BLaER1 treated with 17β-estradiol and CSF1 and Interleukin-3, amounts not matched to agents 10 nM and 100 nM (cell line): ENCODE data around the gene NDUFA5.
A peak's percentile ranks its signal among the peaks of the same experiment; 100 is the strongest.
"Not testable (repeated sequence)": the region's sequence is repeated elsewhere in the genome, so short reads cannot be mapped to it uniquely, and the experiment has no call there.

Source experiments
- H3K27ac ChIP-seq, 11 experiments: shearing (Covaris generic); formaldehyde crosslinking; 2 replicates each; pipeline ENCODE4 v1.8.1; 2022
- H3K27me3 ChIP-seq, 11 experiments: shearing (Covaris generic); formaldehyde crosslinking; 2 replicates each; pipeline ENCODE4 v1.8.1; 2022
- H3K36me3 ChIP-seq, 11 experiments: shearing (Covaris generic); formaldehyde crosslinking; 2 replicates each; pipeline ENCODE4 v1.8.1; 2022
- H3K4me1 ChIP-seq, 10 experiments: shearing (Covaris generic); formaldehyde crosslinking; 2 replicates each; pipeline ENCODE4 v1.8.1; 2022
- H3K4me2 ChIP-seq, 11 experiments: shearing (Covaris generic); formaldehyde crosslinking; 2 replicates each; pipeline ENCODE4 v1.8.1; 2022
- H3K4me3 ChIP-seq, 10 experiments: shearing (Covaris generic); formaldehyde crosslinking; 2 replicates each; pipeline ENCODE4 v1.8.1; 2022
- H3K9ac ChIP-seq, 11 experiments: shearing (Covaris generic); formaldehyde crosslinking; 2 replicates each; pipeline ENCODE4 v1.8.1; 2022
- H3K9me3 ChIP-seq, 11 experiments: shearing (Covaris generic); formaldehyde crosslinking; replicated peaks in 1 of 11; 2 replicates each; pipeline ENCODE4 v1.8.1; 2022
- H4K20me1 ChIP-seq, 11 experiments: shearing (Covaris generic); formaldehyde crosslinking; 2 replicates each; pipeline ENCODE4 v1.8.1; 2022
- Cebpa-rat ChIP-seq, 11 experiments: shearing (Covaris generic); IDR thresholded peaks; 2 replicates each; pipeline ENCODE4 v1.8.1; 2022

NDUFA5 gene

DNA sequence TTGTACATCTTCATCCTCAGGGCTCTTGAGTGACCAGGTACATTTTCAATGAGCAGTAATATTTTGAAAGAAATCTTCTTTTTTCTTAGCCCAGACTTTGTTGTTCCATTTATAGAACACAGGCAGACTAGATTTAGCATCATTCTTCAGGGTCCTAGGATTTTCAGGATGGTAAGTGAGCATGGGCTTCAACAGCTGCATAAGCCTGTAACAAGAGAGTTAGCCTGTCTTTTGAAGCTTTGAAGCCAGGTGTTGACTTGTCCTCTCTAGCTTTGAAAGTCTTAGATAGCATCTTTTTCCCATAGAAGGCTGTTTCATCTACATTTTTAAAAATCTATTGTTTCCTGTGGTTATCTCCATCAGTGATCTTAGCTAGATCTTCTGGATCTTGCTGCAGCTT, 4.5 kb upstream of the NDUFA5 start:
- Histone ChIP-seq H3K27me3 (no peaks in the 10 kb centered on the region), H3K27ac (no peak overlapping the region), H3K4me2 (no peak overlapping the region), H3K9ac (no peak overlapping the region), H3K4me3 (no peak overlapping the region), H3K9me3 (no peaks in the 10 kb centered on the region), H3K36me3 (no peaks in the 10 kb centered on the region), H4K20me1 (no peaks in the 10 kb centered on the region), H3K4me1 (peaks cover 0 to 5% (median 0%) of the 10 kb centered on the region in 10 experiments; a peak in 5 of 20 replicates)
- TF ChIP-seq Cebpa-rat (IDR thresholded peaks at IDR 0.05) = no peak

DNA sequence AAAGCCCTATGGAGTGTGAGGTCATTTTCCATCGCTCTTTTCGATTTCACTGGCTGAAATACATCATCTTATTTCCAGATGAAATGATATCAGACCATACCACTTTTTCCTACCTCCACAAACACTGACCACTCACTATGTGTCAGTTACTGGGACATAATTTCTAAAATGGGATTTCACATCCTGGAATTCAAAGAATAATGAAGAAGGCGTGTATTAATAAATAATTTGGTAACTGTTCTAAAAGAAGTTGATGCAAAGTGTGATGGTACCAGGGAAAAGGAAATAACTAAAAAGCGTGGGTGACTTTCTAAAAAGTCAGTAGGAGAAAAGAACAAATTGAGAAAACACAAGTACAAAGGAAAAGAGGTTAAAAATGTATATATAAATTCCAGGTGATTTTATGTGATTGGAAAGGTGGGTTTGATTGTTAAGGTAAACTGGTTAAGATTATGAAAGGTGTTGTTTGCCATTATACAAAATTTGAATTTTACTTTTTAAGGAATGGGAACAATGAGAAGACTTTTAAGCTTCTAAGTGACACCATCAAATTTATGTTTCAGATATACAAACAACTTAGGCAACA, 764 bp upstream of the NDUFA5 start:
- Histone ChIP-seq H3K4me2 (peak overlapping the region; percentile 40 to 81 (median 64)), H3K27me3 (no peaks in the 10 kb centered on the region), H3K36me3 (peaks cover 18 to 33% (median 22%) of the 10 kb centered on the region in 11 experiments; a peak in 21 of 22 replicates), H3K9me3 (no peaks in the 10 kb centered on the region), H4K20me1 (peaks cover 0 to 18% (median under 1%) of the 10 kb centered on the region in 11 experiments; a peak in 6 of 22 replicates), H3K27ac (peak overlapping the region; percentile 18 to 93 (median 88); a peak in 19 of 22 replicates), H3K9ac (peak overlapping the region; percentile 85 to 93 (median 90); a peak in 21 of 22 replicates), H3K4me3 (peak overlapping the region; percentile 83 to 99 (median 92)), H3K4me1 (peaks cover 15 to 33% (median 25%) of the 10 kb centered on the region in 10 experiments)
- TF ChIP-seq Cebpa-rat (IDR thresholded peaks at IDR 0.05) = no peak

DNA sequence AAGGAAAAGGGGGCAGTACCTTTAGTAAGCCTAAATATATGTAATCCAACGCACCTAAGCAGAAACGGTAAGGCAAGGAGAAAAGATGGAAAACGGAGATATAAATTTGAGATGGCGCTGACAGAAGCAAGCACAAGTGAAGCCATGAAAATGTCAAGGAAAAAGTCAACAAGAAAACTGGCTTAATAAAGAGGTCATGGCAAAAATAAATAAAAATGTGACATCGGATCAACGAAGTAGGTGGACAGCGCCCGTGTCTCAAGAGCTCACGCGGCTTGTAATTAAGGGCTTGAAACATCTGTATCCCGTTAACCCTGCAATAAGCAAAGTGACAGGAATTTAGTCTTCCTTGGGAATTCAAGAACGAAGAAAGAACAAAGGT, 611 bp downstream of the NDUFA5 start:
- Histone ChIP-seq H3K4me3 (peak overlapping the region; percentile 83 to 99 (median 92)), H3K27me3 (no peaks in the 10 kb centered on the region), H3K36me3 (peaks cover 27 to 46% (median 35%) of the 10 kb centered on the region in 11 experiments), H4K20me1 (peaks cover 0 to 27% (median 3%) of the 10 kb centered on the region in 11 experiments; a peak in 7 of 22 replicates), H3K9ac (peak overlapping the region; percentile 85 to 93 (median 90)), H3K4me2 (peak overlapping the region; percentile 73 to 97 (median 88)), H3K4me1 (peaks cover 15 to 33% (median 25%) of the 10 kb centered on the region in 10 experiments), H3K9me3 (peaks cover 0 to 9% (median 0%) of the 10 kb centered on the region in 11 experiments; a peak in 4 of 22 replicates), H3K27ac (peak overlapping the region; percentile 82 to 93 (median 88))
- TF ChIP-seq Cebpa-rat (IDR thresholded peaks at IDR 0.05) = no peak

DNA sequence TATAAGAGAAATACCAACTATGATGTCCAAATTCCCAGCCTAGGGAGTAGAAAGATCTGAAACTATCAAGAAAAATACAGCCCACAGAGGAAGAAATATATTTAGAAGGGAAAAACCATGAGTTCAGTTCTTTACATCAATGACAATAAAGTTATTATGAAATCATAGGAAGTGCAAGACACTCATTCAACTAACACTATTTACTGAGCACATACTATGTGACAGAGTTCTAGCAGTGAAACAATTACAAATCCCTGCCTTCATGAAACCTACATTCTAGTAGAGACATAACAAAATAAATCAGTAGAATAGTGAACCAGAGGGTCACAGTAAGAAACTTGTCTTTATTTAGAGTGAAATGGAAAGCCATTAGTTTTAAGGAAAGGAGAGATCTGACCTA, 2.1 kb downstream of the NDUFA5 start:
- peak overlapping the region; percentile 73 to 97 (median 88); a peak in 20 of 22 replicates for H3K4me2 ChIP-seq
- H3K4me1 ChIP-seq = peaks cover 15 to 33% (median 25%) of the 10 kb centered on the region in 10 experiments
- H3K9ac ChIP-seq = no peak overlapping the region
- no peak overlapping the region for H3K27ac ChIP-seq
- H3K4me3 ChIP-seq = peak overlapping the region in 2 of 10 experiments; percentile 3 to 90; a peak in 1 of 20 replicates
- no peak for TF ChIP-seq Cebpa-rat (IDR thresholded peaks at IDR 0.05)
- H3K9me3 ChIP-seq = peaks cover 0 to 9% (median 0%) of the 10 kb centered on the region in 11 experiments; a peak in 4 of 22 replicates
- H3K36me3 ChIP-seq = peaks cover 35 to 61% (median 47%) of the 10 kb centered on the region in 11 experiments
- H4K20me1 ChIP-seq = peaks cover 0 to 37% (median 11%) of the 10 kb centered on the region in 11 experiments; a peak in 10 of 22 replicates
- H3K27me3 ChIP-seq = no peaks in the 10 kb centered on the region

DNA sequence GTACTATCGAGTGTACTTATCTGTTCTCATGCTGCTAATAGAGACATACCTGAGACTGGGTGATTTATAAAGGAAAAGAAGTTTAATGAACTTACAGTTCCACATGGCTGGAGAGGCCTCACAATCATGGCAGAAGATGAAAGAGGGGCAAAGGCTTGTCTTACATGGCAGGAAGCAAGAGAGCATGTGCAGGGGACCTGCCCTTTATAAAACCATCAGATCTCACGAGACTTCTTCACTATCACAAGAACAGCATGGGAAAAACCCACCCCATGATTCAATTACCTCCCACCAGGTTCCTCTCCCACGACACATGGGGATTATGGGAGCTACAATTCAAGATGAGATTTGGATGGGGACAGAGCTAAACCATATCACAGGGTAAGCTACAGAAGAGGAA, 4.5 kb downstream of the NDUFA5 start:
- Histone ChIP-seq H3K4me2 (no peak overlapping the region), H3K4me1 (peaks cover 15 to 30% (median 25%) of the 10 kb centered on the region in 10 experiments), H3K27ac (no peak overlapping the region), H3K4me3 (no peak overlapping the region), H3K9me3 (peaks cover 0 to 9% (median 0%) of the 10 kb centered on the region in 11 experiments; a peak in 4 of 22 replicates), H4K20me1 (peaks cover 3 to 50% (median 15%) of the 10 kb centered on the region in 11 experiments; a peak in 13 of 22 replicates), H3K36me3 (peaks cover 50 to 84% (median 67%) of the 10 kb centered on the region in 11 experiments), H3K27me3 (no peaks in the 10 kb centered on the region), H3K9ac (no peak overlapping the region)
- TF ChIP-seq Cebpa-rat (IDR thresholded peaks at IDR 0.05) = no peak

DNA sequence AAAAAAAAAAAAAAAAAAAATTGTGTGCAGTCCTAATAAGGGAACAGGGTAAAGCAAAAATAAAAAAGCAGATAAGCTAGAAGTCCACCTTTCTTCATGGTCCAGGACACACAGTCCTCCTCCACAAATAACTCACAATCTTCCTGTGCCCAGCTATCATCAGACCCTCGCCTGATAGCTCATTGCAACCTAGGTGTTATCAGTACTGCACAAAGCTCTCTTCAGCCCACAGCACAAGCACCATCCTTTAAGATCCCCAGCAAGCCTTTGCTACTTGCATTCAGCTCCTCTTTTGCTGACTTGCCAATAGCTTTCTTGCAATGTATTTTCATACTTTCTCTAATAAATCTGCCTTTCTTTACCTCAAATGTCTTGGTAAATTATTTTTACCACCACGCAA, 5.0 kb downstream of the NDUFA5 start:
- H3K9ac ChIP-seq = no peak overlapping the region
- H3K9me3 ChIP-seq = peaks cover 0 to 9% (median 0%) of the 10 kb centered on the region in 11 experiments; a peak in 4 of 22 replicates
- peaks cover 50 to 90% (median 73%) of the 10 kb centered on the region in 11 experiments for H3K36me3 ChIP-seq
- H3K27me3 ChIP-seq = no peaks in the 10 kb centered on the region
- H3K4me3 ChIP-seq = no peak overlapping the region
- peaks cover 3 to 51% (median 17%) of the 10 kb centered on the region in 11 experiments; a peak in 13 of 22 replicates for H4K20me1 ChIP-seq
- no peak for TF ChIP-seq Cebpa-rat (IDR thresholded peaks at IDR 0.05)
- H3K4me1 ChIP-seq = peaks cover 15 to 30% (median 25%) of the 10 kb centered on the region in 10 experiments
- H3K4me2 ChIP-seq = no peak overlapping the region
- H3K27ac ChIP-seq = no peak overlapping the region

DNA sequence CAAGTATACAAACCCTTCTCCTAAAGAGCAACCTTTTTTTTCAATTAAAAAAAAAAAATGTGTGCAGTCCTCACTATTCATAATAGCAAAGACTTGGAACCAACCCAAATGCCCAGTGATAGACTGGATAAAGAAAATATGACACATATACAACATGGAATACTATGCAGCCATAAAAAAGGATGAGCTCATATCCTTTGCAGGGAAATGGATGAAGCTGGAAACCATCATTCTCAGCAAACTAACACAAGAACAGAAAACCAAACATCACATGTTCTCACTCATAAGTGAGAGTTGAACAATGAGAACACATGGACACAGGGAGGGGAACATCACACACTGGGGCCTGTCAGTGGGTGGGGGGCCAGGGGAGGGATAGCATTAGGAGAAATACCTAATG, 5.5 kb downstream of the NDUFA5 start:
- H3K4me3 ChIP-seq, H3K27me3 ChIP-seq, H3K27ac ChIP-seq, H3K9me3 ChIP-seq, H3K4me2 ChIP-seq, H3K9ac ChIP-seq: not testable (repeated sequence)
- peaks cover 3 to 52% (median 17%) of the 10 kb centered on the region in 11 experiments; a peak in 13 of 22 replicates for H4K20me1 ChIP-seq
- peaks cover 50 to 95% (median 78%) of the 10 kb centered on the region in 11 experiments for H3K36me3 ChIP-seq
- peaks cover 15 to 30% (median 25%) of the 10 kb centered on the region in 10 experiments for H3K4me1 ChIP-seq

DNA sequence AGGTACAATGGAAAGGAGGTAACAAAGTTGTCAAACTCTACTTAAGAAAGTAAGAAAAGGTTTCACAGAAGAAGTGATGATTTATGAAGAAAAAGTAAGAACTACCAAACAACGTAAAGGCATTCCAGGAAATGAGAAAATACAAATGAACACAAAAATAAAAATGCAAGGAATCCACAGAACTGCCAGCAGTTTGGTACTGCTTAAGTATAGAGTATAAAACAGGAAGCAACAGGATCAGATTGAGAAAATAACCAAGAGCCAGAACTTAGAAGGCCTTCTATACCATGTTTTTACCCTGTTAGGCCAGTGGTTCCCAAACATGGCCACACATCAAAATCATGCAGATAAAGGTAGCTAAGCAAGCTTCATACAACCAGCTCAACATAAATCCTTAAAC, 9.2 kb downstream of the NDUFA5 start:
- Histone ChIP-seq H3K4me2 (no peak overlapping the region), H3K9me3 (peaks cover 0 to 9% (median 0%) of the 10 kb centered on the region in 11 experiments; a peak in 4 of 22 replicates), H4K20me1 (peaks cover 3 to 50% (median 16%) of the 10 kb centered on the region in 11 experiments; a peak in 13 of 22 replicates), H3K27ac (no peak overlapping the region), H3K9ac (no peak overlapping the region), H3K4me1 (peaks cover 0 to 5% (median 0%) of the 10 kb centered on the region in 10 experiments; a peak in 2 of 20 replicates), H3K36me3 (peaks cover 48 to 88% (median 65%) of the 10 kb centered on the region in 11 experiments), H3K27me3 (no peaks in the 10 kb centered on the region), H3K4me3 (no peak overlapping the region)
- TF ChIP-seq Cebpa-rat (IDR thresholded peaks at IDR 0.05) = no peak

DNA sequence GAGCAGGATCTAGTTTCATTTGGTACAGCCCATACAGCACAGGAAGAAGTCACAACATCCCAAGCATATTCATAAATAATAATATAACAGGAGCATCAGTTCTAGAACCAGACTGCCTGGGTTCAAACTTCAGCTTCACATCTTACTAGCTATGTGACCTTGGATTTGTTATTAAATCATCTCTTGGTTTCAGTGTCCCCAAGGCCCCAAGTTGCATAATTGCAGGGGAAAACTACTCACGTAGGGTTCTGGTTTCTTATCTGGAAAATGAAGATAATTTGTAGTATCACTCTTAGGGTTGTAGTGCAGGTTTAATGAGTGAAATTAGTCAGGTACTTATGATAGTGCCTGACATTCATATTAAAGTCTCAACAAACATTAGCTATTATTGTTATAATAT, 17.7 kb downstream of the NDUFA5 start:
- no peak overlapping the region for H3K4me2 ChIP-seq

More for the DNA sequence above, 17.7 kb downstream of the NDUFA5 start:
- no peak overlapping the region for H3K4me3 ChIP-seq
- no peaks in the 10 kb centered on the region for H3K9me3 ChIP-seq
- H3K36me3 ChIP-seq = peaks cover 9 to 37% (median 22%) of the 10 kb centered on the region in 11 experiments; a peak in 19 of 22 replicates
- peaks cover 0 to 5% (median 0%) of the 10 kb centered on the region in 11 experiments; a peak in 2 of 22 replicates for H4K20me1 ChIP-seq
- H3K27ac ChIP-seq = no peak overlapping the region
- TF ChIP-seq Cebpa-rat (IDR thresholded peaks at IDR 0.05) = no peak
- H3K4me1 ChIP-seq = peaks cover 5 to 15% (median 7%) of the 10 kb centered on the region in 10 experiments; a peak in 13 of 20 replicates
- H3K9ac ChIP-seq = no peak overlapping the region
- H3K27me3 ChIP-seq = no peaks in the 10 kb centered on the region
